ENCODE data around the gene SLC6A17. TPM values are rescaled to one million over a fixed set of nuclear protein-coding genes. Genes with fewer than 3 reads are reported as not detected.

The SLC6A17 gene
- total RNA-seq, 1 donor from 2014 or later: 0.11 TPM

GRCh38 chr1:110208916-110209645, 58.8 kb downstream of the SLC6A17 start:
- no peak for DNase-seq (ENCODE audit: low spot score in 2 of 2)
- Histone ChIP-seq H3K36me3 (no peaks in the 10 kb centered on the region), H3K4me3 (peak overlapping the region; percentile 89 to 96), H3K27ac (peak overlapping the region; percentile 89 to 95), H3K4me1 (peaks cover 3 to 17% of the 10 kb centered on the region in 2 donors), H3K27me3 (no peaks in the 10 kb centered on the region), H3K9me3 (no peaks in the 10 kb centered on the region)
- intact Hi-C loops (cut with DNase I): loop anchor here (2.0 kb wide), 1 partner anchor 20 kb away; no protein-coding TSS in a partner anchor
- TF ChIP-seq CTCF (IDR thresholded peaks at IDR 0.05): no peak

GRCh38 chr1:110209715-110210603, 59.7 kb downstream of the SLC6A17 start, which contains the start of gene KCNC4:
KCNC4 (plus strand) TSS chr1:110210314; CDS start chr1:110211500, 1,186 bp downstream.
- peak within 1 kb of the TSS; percentile 89 to 95 for H3K27ac ChIP-seq
- DNase-seq (ENCODE audit: low spot score in 2 of 2): peak; percentile 50 to 95
- peak within 1 kb of the TSS; percentile 89 to 96 for H3K4me3 ChIP-seq
- no peaks in the 10 kb centered on the region for H3K9me3 ChIP-seq
- H3K4me1 ChIP-seq: peaks cover 3 to 21% of the 10 kb centered on the region in 2 donors
- TF ChIP-seq CTCF (IDR thresholded peaks at IDR 0.05): no peak
- H3K27me3 ChIP-seq: no peaks in the 10 kb centered on the region
- intact Hi-C loops (cut with DNase I): loop anchor here (1.0 to 2.0 kb wide), 4 partner anchors 21 to 197 kb away; partner anchors contain the start of genes LAMTOR5 and SLC16A4
- no peaks in the 10 kb centered on the region for H3K36me3 ChIP-seq

- peak in 1 of 3 experiments; percentile 10 for TF ChIP-seq CTCF (IDR thresholded peaks at IDR 0.05)
- Histone ChIP-seq H3K9me3 (no peaks in the 10 kb centered on the region), H3K4me3 (peak overlapping the region; percentile 89 to 96), H3K27me3 (no peaks in the 10 kb centered on the region), H3K36me3 (no peaks in the 10 kb centered on the region), H3K27ac (peak overlapping the region; percentile 89 to 95), H3K4me1 (peaks cover 3 to 21% of the 10 kb centered on the region in 2 donors)
- intact Hi-C loops (cut with DNase I): loop anchor here (1.0 to 2.0 kb wide), 3 partner anchors 127 to 196 kb away; partner anchors contain the start of genes LAMTOR5 and SLC16A4
- peak in 1 of 2 donors; percentile 84 for DNase-seq (ENCODE audit: low spot score in 2 of 2)
These were observed 60.6 kb downstream of the SLC6A17 start for GRCh38 chr1:110210604-110211495.

GRCh38 chr1:110211496-110212168, 61.3 kb downstream of the SLC6A17 start:
- peaks cover 3 to 21% of the 10 kb centered on the region in 2 donors for H3K4me1 ChIP-seq
- peak overlapping the region; percentile 89 to 96 for H3K4me3 ChIP-seq
- TF ChIP-seq CTCF (IDR thresholded peaks at IDR 0.05): no peak
- no peaks in the 10 kb centered on the region for H3K36me3 ChIP-seq
- DNase-seq (ENCODE audit: low spot score in 2 of 2): no peak
- H3K27ac ChIP-seq: no peak overlapping the region
- H3K9me3 ChIP-seq: no peaks in the 10 kb centered on the region
- H3K27me3 ChIP-seq: no peaks in the 10 kb centered on the region
- intact Hi-C loops (cut with DNase I): loop anchor here (2.0 kb wide), 1 partner anchor 179 kb away; the partner anchor contains the start of gene SLC16A4

Measured in ascending aorta (tissue), 2 donors.